SU-DHL-6 (cell line): Measurements from ENCODE around the gene SKIDA1.

Experiments
- H2AFZ ChIP-seq: fragments of 200-600 bp; sonication (generic); 2 replicates; pipeline ENCODE4 v1.6.1; 2014; ENCODE audit warnings: low read depth, mild to moderate bottlenecking, moderate library complexity, mixed read lengths, antibody characterized with exemption, low read length; ENCODE audit not compliant: severe bottlenecking
- H3F3A ChIP-seq: fragments of 200-600 bp; shearing (Covaris generic); 2 replicates; pipeline ENCODE4 v1.6.0; 2016; ENCODE audit warnings: antibody characterized with exemption, mild to moderate bottlenecking; ENCODE audit not compliant: insufficient read depth
- H3K27ac ChIP-seq: fragments of 200-600 bp; sonication (generic); 2 replicates; pipeline ENCODE4 v1.5.1; 2016; ENCODE audit warnings: low read depth, mild to moderate bottlenecking, low read length, moderate library complexity, mixed read lengths
- H3K27me3 ChIP-seq: fragments of 200-600 bp; sonication (generic), shearing (Covaris generic); 2 replicates; pipeline ENCODE4 v1.6.0; 2014; ENCODE audit warnings: mild to moderate bottlenecking, low read length
- H3K36me3 ChIP-seq: fragments of 200-600 bp; sonication (generic); 2 replicates; pipeline ENCODE4 v1.6.1; 2014; ENCODE audit warnings: mild to moderate bottlenecking, low read length, mixed read lengths
- H3K4me2 ChIP-seq: fragments of 300-600, 200-600 bp; shearing (Covaris generic), sonication (generic); 2 replicates; pipeline ENCODE4 v1.6.0; 2014; ENCODE audit warnings: low read length, low read depth, mild to moderate bottlenecking; ENCODE audit not compliant: poor library complexity, severe bottlenecking
- H3K4me3 ChIP-seq: fragments of 200-600 bp; sonication (generic); 2 replicates; pipeline ENCODE4 v1.5.1; 2014; ENCODE audit warnings: antibody characterized with exemption, low read length, mild to moderate bottlenecking, mixed read lengths; ENCODE audit not compliant: insufficient read depth, poor library complexity, severe bottlenecking
- H3K79me2 ChIP-seq: fragments of 200-600 bp; sonication (generic); 2 replicates; pipeline ENCODE4 v1.6.1; 2014; ENCODE audit warnings: mild to moderate bottlenecking, low read length, moderate library complexity; ENCODE audit not compliant: insufficient read depth
- H3K9ac ChIP-seq: fragments of 200-600 bp; sonication (generic); 2 replicates; pipeline ENCODE4 v1.7.0; 2014; ENCODE audit warnings: mild to moderate bottlenecking, low read length
- H3K9me2 ChIP-seq: fragments of 200-600 bp; sonication (generic); replicated peaks from 2 replicates; pipeline ENCODE4 v1.6.1; 2014; ENCODE audit warnings: low read length; ENCODE audit not compliant: insufficient read depth
- H3K9me3 ChIP-seq: fragments of 200-600 bp; sonication (generic); 2 replicates; pipeline ENCODE4 v1.6.1; 2014; ENCODE audit warnings: low read length, mixed read lengths; ENCODE audit not compliant: insufficient read depth
- H4K20me1 ChIP-seq: fragments of 200-600 bp; sonication (generic); 2 replicates; pipeline ENCODE4 v1.6.1; 2014; ENCODE audit warnings: low read depth, mild to moderate bottlenecking, antibody characterized with exemption, low read length, moderate library complexity, mixed read lengths
- CTCF ChIP-seq: fragments of 200-600 bp; sonication (generic); IDR thresholded peaks from one replicate; pipeline ENCODE4 v1.5.1; 2017; ENCODE audit warnings: antibody characterized with exemption, mild to moderate bottlenecking, low read length, moderate library complexity; ENCODE audit not compliant: insufficient read depth, poor library complexity, severe bottlenecking
- EZH2phosphoT487 ChIP-seq: fragments of 200-600 bp; sonication (generic), shearing (Covaris generic); conservative IDR thresholded peaks from 2 replicates; pipeline ENCODE4 v1.6.1; 2018; ENCODE audit warnings: mild to moderate bottlenecking, antibody characterized with exemption, low read length, moderate library complexity, mixed read lengths

Gene SKIDA1

GRCh38 chr10:21488957-21489446, 36.5 kb downstream of the SKIDA1 start:
- H3K36me3 ChIP-seq, result no peaks in the 10 kb centered on the region
- TF ChIP-seq CTCF, result no peak
- TF ChIP-seq EZH2phosphoT487, result no peak

GRCh38 chr10:21488246-21488956, 37.1 kb downstream of the SKIDA1 start:
- no peaks in the 10 kb centered on the region for H3K9me2 ChIP-seq
- TF ChIP-seq CTCF (no peak), EZH2phosphoT487 (no peak)
- no peaks in the 10 kb centered on the region for H3K27me3 ChIP-seq
- H3K27ac ChIP-seq, result no peak overlapping the region
- H2AFZ ChIP-seq, result no peak overlapping the region
- H3K4me3 ChIP-seq, result no peak overlapping the region
- H3K36me3 ChIP-seq, result no peaks in the 10 kb centered on the region
- H3K9ac ChIP-seq, result no peak overlapping the region
- H3K9me3 ChIP-seq, result no peaks in the 10 kb centered on the region
- no peaks in the 10 kb centered on the region for H3F3A ChIP-seq
- H3K79me2 ChIP-seq, result no peaks in the 10 kb centered on the region
- no peak overlapping the region for H3K4me2 ChIP-seq
- no peaks in the 10 kb centered on the region for H4K20me1 ChIP-seq

More at GRCh38 chr10:21488957-21489446, 36.5 kb downstream of the SKIDA1 start:
- H3K27ac ChIP-seq, result no peak overlapping the region
- no peaks in the 10 kb centered on the region for H4K20me1 ChIP-seq
- H3K9me3 ChIP-seq, result no peaks in the 10 kb centered on the region
- no peaks in the 10 kb centered on the region for H3F3A ChIP-seq
- no peak overlapping the region for H3K4me3 ChIP-seq
- H3K9me2 ChIP-seq, result no peaks in the 10 kb centered on the region
- no peak overlapping the region for H3K9ac ChIP-seq
- no peaks in the 10 kb centered on the region for H3K79me2 ChIP-seq
- H3K4me2 ChIP-seq, result no peak overlapping the region
- H3K27me3 ChIP-seq, result no peaks in the 10 kb centered on the region
- no peak overlapping the region for H2AFZ ChIP-seq

GRCh38 chr10:21487416-21488180, 37.9 kb downstream of the SKIDA1 start:
- Histone ChIP-seq H3K4me2 (no peak overlapping the region), H4K20me1 (no peaks in the 10 kb centered on the region), H3K79me2 (no peaks in the 10 kb centered on the region), H3K9me2 (no peaks in the 10 kb centered on the region), H3K4me3 (no peak overlapping the region), H3K27me3 (no peaks in the 10 kb centered on the region), H3K36me3 (no peaks in the 10 kb centered on the region), H3F3A (no peaks in the 10 kb centered on the region), H3K9me3 (no peaks in the 10 kb centered on the region), H2AFZ (no peak overlapping the region), H3K27ac (no peak overlapping the region), H3K9ac (no peak overlapping the region)
- TF ChIP-seq EZH2phosphoT487, result no peak
- no peak for TF ChIP-seq CTCF
